Measurements from ENCODE around the gene SMC6.

The SMC6 gene

DNA sequence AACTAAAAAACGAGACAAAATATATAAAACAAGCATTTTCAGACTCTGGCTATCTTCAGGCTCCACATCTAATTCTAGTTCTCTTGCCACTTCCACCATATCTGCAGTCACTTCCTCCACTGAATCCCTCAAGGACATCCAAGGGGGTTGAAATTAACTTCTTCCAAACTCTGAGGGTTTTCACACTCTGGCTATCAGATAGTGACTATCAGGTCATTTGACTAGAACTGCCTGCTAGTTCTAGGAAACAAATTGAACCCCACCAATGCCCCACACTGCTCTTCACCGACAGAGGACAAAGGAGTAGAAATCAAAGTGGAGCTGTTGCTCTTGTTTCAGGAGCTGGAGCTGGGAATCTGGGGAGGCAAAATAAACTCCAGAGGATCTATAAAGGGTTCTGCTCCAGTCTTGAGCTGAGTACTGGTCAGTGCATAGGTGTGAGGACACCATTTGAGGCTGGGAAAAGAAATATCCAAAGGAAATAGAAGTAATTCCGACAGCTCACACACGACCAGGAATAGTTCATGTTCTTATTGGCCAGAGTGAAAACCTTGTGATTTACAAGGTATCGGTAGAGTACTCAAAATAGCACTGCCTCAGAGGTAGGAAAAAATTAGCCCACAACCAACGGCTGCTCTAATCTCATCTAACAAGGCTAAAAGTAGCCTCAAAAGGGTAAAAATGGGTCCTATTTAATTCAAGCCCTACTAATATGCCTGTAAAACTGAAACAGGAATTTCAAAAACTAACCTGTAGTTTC, 71.3 kb downstream of the SMC6 start:
- TF ChIP-seq, protein P1, sequence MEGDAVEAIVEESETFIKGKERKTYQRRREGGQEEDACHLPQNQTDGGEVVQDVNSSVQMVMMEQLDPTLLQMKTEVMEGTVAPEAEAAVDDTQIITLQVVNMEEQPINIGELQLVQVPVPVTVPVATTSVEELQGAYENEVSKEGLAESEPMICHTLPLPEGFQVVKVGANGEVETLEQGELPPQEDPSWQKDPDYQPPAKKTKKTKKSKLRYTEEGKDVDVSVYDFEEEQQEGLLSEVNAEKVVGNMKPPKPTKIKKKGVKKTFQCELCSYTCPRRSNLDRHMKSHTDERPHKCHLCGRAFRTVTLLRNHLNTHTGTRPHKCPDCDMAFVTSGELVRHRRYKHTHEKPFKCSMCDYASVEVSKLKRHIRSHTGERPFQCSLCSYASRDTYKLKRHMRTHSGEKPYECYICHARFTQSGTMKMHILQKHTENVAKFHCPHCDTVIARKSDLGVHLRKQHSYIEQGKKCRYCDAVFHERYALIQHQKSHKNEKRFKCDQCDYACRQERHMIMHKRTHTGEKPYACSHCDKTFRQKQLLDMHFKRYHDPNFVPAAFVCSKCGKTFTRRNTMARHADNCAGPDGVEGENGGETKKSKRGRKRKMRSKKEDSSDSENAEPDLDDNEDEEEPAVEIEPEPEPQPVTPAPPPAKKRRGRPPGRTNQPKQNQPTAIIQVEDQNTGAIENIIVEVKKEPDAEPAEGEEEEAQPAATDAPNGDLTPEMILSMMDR (IDR thresholded peaks at IDR 0.05; ENCODE audit: control insufficient read depth, insufficient read depth, low read depth, low read length, missing control alignments): no peak
- H3K4me3 ChIP-seq (ENCODE audit: control insufficient read depth, low read depth, low read length): no peak overlapping the region
- no peak for DNase-seq (ENCODE audit: low read depth)

DNA sequence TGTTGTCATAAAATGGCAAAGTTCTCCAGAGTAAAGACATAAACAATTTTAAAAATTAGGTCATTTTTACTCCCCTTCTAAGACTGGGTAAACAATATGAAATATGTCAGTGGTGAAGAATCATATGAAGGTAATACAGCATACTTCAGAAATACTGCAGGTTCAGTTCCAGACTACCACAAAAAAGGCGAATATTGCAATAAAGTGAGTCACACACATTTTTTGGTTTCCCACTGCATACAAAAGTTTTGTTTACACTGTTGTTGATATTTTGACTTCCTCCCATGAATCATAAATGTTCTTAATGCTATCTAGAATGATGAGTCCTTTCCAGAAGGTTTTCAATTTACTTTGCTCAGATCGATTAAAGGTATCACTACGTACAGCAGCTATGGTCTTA, 73.5 kb downstream of the SMC6 start:
- DNase-seq (ENCODE audit: low read depth): no peak
- H3K4me3 ChIP-seq (ENCODE audit: control insufficient read depth, low read depth, low read length): no peak overlapping the region
- TF ChIP-seq, protein P1 (IDR thresholded peaks at IDR 0.05; ENCODE audit: control insufficient read depth, insufficient read depth, low read depth, low read length, missing control alignments): no peak

DNA sequence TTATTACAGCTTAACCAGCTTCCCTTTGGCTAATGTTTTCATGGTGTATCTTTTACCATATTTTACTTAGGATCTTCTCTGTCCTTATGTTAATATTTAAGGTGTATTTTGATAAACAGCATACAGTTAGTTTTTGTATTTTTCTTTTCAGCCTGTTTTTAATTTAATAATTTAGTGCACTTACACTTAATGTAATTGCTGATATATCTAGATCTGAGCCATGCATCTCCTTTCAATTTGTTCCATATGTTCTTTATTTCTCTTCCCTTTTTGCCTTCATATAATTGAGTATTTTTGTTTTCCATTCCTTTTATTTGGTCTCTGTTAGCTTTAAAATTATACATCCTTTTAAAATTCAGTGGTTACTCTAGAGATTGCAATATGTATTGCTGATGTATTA, 78.8 kb downstream of the SMC6 start:
- no peak overlapping the region for H3K4me3 ChIP-seq (ENCODE audit: control insufficient read depth, low read depth, low read length)
- TF ChIP-seq, protein P1 (IDR thresholded peaks at IDR 0.05; ENCODE audit: control insufficient read depth, insufficient read depth, low read depth, low read length, missing control alignments): no peak
- no peak for DNase-seq (ENCODE audit: low read depth)

DNA sequence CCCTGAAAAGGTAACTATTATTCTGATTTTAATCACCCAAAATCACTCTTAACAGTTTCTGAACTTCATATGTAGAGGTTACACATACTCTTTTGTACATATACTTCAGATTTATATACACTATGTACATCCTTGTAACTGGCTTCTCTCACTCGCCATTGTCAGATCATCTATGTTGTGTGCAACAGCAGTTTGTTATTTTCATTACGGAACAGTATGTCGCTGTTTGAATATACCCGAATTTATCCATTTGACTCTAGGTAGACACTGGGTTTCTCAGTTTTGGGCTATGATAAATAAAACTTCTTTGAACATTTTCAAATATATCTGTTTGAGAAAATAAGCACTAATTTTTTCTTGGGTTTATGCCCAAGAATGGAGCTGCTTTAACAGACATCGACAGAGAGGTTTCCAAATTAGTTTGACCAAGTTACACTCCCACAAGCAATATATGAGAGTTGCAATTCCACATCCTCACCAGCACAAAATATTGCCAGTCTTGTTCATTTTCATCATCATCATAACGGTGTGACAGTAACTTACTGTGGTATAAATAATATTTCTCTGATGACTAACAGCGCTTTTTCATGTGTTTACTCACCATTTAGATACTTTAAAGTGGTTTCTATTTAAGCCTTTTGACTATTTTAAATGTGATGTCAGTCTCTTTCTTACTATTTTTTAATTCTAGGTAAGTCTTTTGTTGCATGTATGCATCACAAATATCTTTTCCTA, 80.9 kb downstream of the SMC6 start:
- TF ChIP-seq, protein P1 (IDR thresholded peaks at IDR 0.05; ENCODE audit: control insufficient read depth, insufficient read depth, low read depth, low read length, missing control alignments): no peak
- H3K4me3 ChIP-seq (ENCODE audit: control insufficient read depth, low read depth, low read length): no peak overlapping the region
- DNase-seq (ENCODE audit: low read depth): peak; percentile 59

DNA sequence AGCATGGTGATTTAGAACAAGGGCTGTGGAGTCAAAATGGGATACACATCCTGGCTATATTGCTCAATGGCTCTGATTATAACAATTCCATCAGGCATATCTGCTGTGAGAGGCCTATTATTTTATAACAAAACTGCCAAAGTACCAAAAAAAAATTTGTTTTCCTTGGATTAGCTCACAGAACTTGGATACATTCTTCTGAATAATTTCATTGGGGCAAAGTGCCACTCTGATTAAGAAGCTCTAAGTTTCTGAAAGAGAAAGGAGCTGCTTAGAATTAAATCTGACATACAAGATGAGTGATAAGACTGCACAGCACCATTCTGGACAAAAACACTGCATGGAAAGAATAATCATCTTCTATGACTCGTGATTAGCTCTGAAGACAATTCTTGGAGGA, 85.7 kb downstream of the SMC6 start:
- peak; percentile 35 for DNase-seq (ENCODE audit: low read depth)
- H3K4me3 ChIP-seq (ENCODE audit: control insufficient read depth, low read depth, low read length): no peak overlapping the region
- TF ChIP-seq, protein P1 (IDR thresholded peaks at IDR 0.05; ENCODE audit: control insufficient read depth, insufficient read depth, low read depth, low read length, missing control alignments): no peak

DNA sequence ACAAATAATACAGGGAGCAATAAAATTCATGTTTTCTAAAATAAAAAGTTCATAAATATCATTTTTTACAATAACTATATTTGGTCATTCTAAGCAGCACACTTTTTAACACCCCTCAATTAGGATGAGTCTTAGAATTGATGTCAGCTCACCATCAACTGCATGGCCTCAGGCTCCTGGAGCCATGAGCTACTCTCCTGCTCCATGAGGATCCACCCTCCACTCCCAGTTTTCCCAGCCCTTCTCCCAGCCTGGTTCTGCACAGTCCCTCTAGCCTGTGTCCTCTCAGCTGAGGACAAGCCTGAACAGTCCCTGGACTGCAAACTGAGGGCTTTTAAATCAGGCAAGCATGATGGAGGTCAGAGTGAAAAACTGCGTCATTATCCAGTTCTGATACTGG, 89.1 kb downstream of the SMC6 start:
- H3K4me3 ChIP-seq (ENCODE audit: control insufficient read depth, low read depth, low read length): no peak overlapping the region
- DNase-seq (ENCODE audit: low read depth): no peak
- TF ChIP-seq, protein P1 (IDR thresholded peaks at IDR 0.05; ENCODE audit: control insufficient read depth, insufficient read depth, low read depth, low read length, missing control alignments): no peak
